HepG2 (cell line): ENCODE data around the gene CEP19. TPM values are rescaled to one million over a fixed set of nuclear protein-coding genes. Genes with fewer than 3 reads are reported as not detected.

Experiments used
- ARNT ChIP-seq: fragments of 450-650 bp; IDR thresholded peaks from 2 replicates; pipeline ENCODE4 v1.6.1; 2017
- CC2D1A ChIP-seq: sonication (generic); formaldehyde crosslinking; IDR thresholded peaks from 2 replicates; pipeline ENCODE4 v1.8.1; 2023; ENCODE audit warnings: mild to moderate bottlenecking, missing genetic modification reagents
- GTF3A ChIP-seq: sonication (generic); formaldehyde crosslinking; conservative IDR thresholded peaks from 2 replicates; pipeline ENCODE4 v1.4.0; 2020; ENCODE audit warnings: mild to moderate bottlenecking, missing genetic modification reagents
- HMGA1 ChIP-seq: sonication (generic); formaldehyde crosslinking; conservative IDR thresholded peaks from 2 replicates; pipeline ENCODE4 v1.4.0; 2020; ENCODE audit warnings: missing genetic modification reagents
- IRX3 ChIP-seq: sonication (generic); formaldehyde crosslinking; IDR thresholded peaks from 2 replicates; pipeline ENCODE4 v1.8.1; 2023; ENCODE audit warnings: mild to moderate bottlenecking, low read depth, missing genetic modification reagents, borderline replicate concordance
- KLF6 ChIP-seq: IDR thresholded peaks from 2 replicates; pipeline ENCODE4 v1.8.0; 2016; ENCODE audit warnings: missing biosample characterization, missing genetic modification reagents
- NCOA1 ChIP-seq: sonication (generic); formaldehyde crosslinking; IDR thresholded peaks from 2 replicates; pipeline ENCODE4 v1.9.0; 2021; ENCODE audit warnings: missing genetic modification reagents
- NONO ChIP-seq, 2 experiments: fragments of 450-650 bp in 1 of 2; sonication (generic) in 1 of 2; formaldehyde crosslinking in 1 of 2; IDR thresholded peaks in 1 of 2; conservative IDR thresholded peaks in 1 of 2; 2 replicates each; pipeline versions ENCODE4 v1.6.1 to v1.8.0; 2017 to 2022; ENCODE audit warnings: mild to moderate bottlenecking in 1 of 2, missing genetic modification reagents in 1 of 2, moderate library complexity in 1 of 2
- PHF5A ChIP-seq: IDR thresholded peaks from one replicate; pipeline ENCODE4 v1.6.1; 2018; ENCODE audit warnings: low read depth, missing genetic modification reagents; ENCODE audit not compliant: unreplicated experiment
- PHF8 ChIP-seq: sonication (generic); formaldehyde crosslinking; IDR thresholded peaks from 2 replicates; pipeline ENCODE4 v1.5.0; 2020; ENCODE audit warnings: missing genetic modification reagents
- PLSCR1 ChIP-seq: sonication (generic); formaldehyde crosslinking; IDR thresholded peaks from 2 replicates; pipeline ENCODE4 v1.5.0; 2020; ENCODE audit warnings: missing genetic modification reagents, mild to moderate bottlenecking, borderline replicate concordance
- PTBP1 ChIP-seq: fragments of 200-400 bp; formaldehyde crosslinking; IDR thresholded peaks from 2 replicates; pipeline ENCODE4 v1.6.1; 2018; ENCODE audit warnings: low read length, low read depth; ENCODE audit not compliant: poor library complexity, severe bottlenecking
- RFXANK ChIP-seq: IDR thresholded peaks from 2 replicates; pipeline ENCODE4 v1.6.1; 2016
- TRAFD1 ChIP-seq: sonication (generic); formaldehyde crosslinking; IDR thresholded peaks from 2 replicates; pipeline ENCODE4 v1.5.1; 2020; ENCODE audit warnings: missing genetic modification reagents, mild to moderate bottlenecking, borderline replicate concordance
- ZNF329 ChIP-seq: sonication (generic); formaldehyde crosslinking; IDR thresholded peaks from 2 replicates; pipeline ENCODE4 v1.9.0; 2021; ENCODE audit warnings: low read depth, mild to moderate bottlenecking, missing genetic modification reagents
- ZNF34 ChIP-seq: sonication (generic); formaldehyde crosslinking; IDR thresholded peaks from 2 replicates; pipeline ENCODE4 v1.4.0; 2020; ENCODE audit warnings: mild to moderate bottlenecking, missing genetic modification reagents, borderline replicate concordance
- ZUFSP ChIP-seq: sonication (generic); formaldehyde crosslinking; IDR thresholded peaks from 2 replicates; pipeline ENCODE4 v1.9.0; 2021; ENCODE audit warnings: missing genetic modification reagents, mild to moderate bottlenecking, borderline replicate concordance
- polyA plus RNA-seq, 8 experiments: library from polyadenylated mRNA; depleted of rRNA in 3 of 8; stranded (reverse) in 7 of 8; unstranded in 1 of 8; fragments of >200 nt; fragmentation: Illumina TruSeq in 4 of 8; extraction: Trizol in 4 of 8; gene quantifications; 2 replicates each; pipeline versions ENCODE4 v1.2.1 to v1.2.3, GENCODE V29; 2011 to 2016; ENCODE audit warnings: low read depth in 4 of 8, missing spikeins in 1 of 8, mixed read lengths in 1 of 8; ENCODE audit not compliant: insufficient read depth in 1 of 8
- total RNA-seq, 5 experiments: library from RNA; depleted of rRNA; stranded (reverse); fragments of >200 nt; fragmentation: Illumina TruSeq; extraction: Trizol; gene quantifications; 2 replicates each; pipeline ENCODE4 v1.2.3, GENCODE V29; 2016; ENCODE audit warnings: low read depth in 1 of 5
- TF ChIP-seq, protein P1 (sequence below): fragments of 450-650 bp; IDR thresholded peaks from 2 replicates; pipeline ENCODE4 v1.6.1; 2017
- TF ChIP-seq, protein P2 (sequence below): IDR thresholded peaks from 2 replicates; pipeline ENCODE4 v1.6.1; 2016; ENCODE audit warnings: low read depth, borderline replicate concordance
- TF ChIP-seq, protein P3 (sequence below): sonication (generic); formaldehyde crosslinking; IDR thresholded peaks from 2 replicates; pipeline ENCODE4 v1.4.0; 2020; ENCODE audit warnings: missing genetic modification reagents, borderline replicate concordance

CEP19 gene
- total and polyA plus RNA-seq, 2 of the 13 experiments (the other 11 are each of a cell fraction or from before 2014, with no cell fraction given) = 0.48 to 1.2 TPM

GRCh38 chr3:196754091-196754981 lies 42.3 kb upstream of the CEP19 start (continued):
- no peak for TF ChIP-seq TRAFD1
- TF ChIP-seq PTBP1 = no peak
- TF ChIP-seq ZNF34 (CRISPR knock-in tag) = no peak
- no peak; the same call in 1 of the 2 replicates for TF ChIP-seq RFXANK (CRISPR knock-in tag)
- no peak for TF ChIP-seq ZNF329
- TF ChIP-seq, protein P1, sequence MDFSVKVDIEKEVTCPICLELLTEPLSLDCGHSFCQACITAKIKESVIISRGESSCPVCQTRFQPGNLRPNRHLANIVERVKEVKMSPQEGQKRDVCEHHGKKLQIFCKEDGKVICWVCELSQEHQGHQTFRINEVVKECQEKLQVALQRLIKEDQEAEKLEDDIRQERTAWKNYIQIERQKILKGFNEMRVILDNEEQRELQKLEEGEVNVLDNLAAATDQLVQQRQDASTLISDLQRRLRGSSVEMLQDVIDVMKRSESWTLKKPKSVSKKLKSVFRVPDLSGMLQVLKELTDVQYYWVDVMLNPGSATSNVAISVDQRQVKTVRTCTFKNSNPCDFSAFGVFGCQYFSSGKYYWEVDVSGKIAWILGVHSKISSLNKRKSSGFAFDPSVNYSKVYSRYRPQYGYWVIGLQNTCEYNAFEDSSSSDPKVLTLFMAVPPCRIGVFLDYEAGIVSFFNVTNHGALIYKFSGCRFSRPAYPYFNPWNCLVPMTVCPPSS = no peak
- TF ChIP-seq, protein P2, sequence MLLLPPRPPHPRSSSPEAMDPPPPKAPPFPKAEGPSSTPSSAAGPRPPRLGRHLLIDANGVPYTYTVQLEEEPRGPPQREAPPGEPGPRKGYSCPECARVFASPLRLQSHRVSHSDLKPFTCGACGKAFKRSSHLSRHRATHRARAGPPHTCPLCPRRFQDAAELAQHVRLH = no peak
- no peak for TF ChIP-seq PHF8 (CRISPR knock-in tag)
- TF ChIP-seq NCOA1 = no peak
- TF ChIP-seq, protein P3, sequence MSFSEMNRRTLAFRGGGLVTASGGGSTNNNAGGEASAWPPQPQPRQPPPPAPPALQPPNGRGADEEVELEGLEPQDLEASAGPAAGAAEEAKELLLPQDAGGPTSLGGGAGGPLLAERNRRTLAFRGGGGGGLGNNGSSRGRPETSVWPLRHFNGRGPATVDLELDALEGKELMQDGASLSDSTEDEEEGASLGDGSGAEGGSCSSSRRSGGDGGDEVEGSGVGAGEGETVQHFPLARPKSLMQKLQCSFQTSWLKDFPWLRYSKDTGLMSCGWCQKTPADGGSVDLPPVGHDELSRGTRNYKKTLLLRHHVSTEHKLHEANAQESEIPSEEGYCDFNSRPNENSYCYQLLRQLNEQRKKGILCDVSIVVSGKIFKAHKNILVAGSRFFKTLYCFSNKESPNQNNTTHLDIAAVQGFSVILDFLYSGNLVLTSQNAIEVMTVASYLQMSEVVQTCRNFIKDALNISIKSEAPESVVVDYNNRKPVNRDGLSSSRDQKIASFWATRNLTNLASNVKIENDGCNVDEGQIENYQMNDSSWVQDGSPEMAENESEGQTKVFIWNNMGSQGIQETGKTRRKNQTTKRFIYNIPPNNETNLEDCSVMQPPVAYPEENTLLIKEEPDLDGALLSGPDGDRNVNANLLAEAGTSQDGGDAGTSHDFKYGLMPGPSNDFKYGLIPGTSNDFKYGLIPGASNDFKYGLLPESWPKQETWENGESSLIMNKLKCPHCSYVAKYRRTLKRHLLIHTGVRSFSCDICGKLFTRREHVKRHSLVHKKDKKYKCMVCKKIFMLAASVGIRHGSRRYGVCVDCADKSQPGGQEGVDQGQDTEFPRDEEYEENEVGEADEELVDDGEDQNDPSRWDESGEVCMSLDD (CRISPR knock-in tag) = no peak
- no peak for TF ChIP-seq PHF5A (CRISPR knock-in tag)
- TF ChIP-seq CC2D1A (CRISPR knock-in tag) = no peak
- no peak for TF ChIP-seq IRX3 (CRISPR knock-in tag)
- no peak for TF ChIP-seq HMGA1 (CRISPR knock-in tag)
- no peak for TF ChIP-seq GTF3A (CRISPR knock-in tag)
- TF ChIP-seq PLSCR1 (CRISPR knock-in tag) = no peak
- no peak for TF ChIP-seq ZUFSP (CRISPR knock-in tag)
- no peak for TF ChIP-seq ARNT
- no peak for TF ChIP-seq NONO (IDR thresholded peaks at IDR 0.05)
- TF ChIP-seq NONO (CRISPR knock-in tag; conservative IDR thresholded peaks at IDR 0.05) = peak; percentile 37; the same call in 1 of the 2 replicates
- TF ChIP-seq KLF6 (CRISPR knock-in tag) = no peak
